ENCODE data around the gene COPS2. TPM values are rescaled to one million over a fixed set of nuclear protein-coding genes. Genes with fewer than 3 reads are reported as not detected.
"Not testable (repeated sequence)": the region's sequence is repeated elsewhere in the genome, so short reads cannot be mapped to it uniquely, and the experiment has no call there.

Gene COPS2
- total RNA-seq, 1 experiment from 2014 or later = 102 TPM

DNA sequence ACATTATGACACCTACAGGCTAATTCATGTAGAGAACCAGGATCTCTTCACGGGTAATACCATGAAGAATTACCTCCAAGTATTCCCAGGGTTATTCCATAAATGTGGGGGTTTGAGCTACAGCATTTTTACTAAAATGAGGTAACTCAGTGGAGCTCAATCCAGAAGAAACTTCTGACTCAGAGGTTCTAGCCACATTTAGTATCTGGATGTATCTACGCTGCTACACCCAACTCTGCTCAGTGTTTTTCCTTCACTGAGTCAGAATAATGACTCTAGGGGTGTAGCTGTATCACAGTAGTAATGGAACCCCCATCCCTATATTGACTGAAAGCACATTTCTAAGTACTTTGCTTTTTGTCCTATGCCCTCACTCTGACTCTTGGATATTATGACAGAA, 52.4 kb downstream of the COPS2 start:
- DNase-seq (ENCODE audit: low spot score) = no peak

DNA sequence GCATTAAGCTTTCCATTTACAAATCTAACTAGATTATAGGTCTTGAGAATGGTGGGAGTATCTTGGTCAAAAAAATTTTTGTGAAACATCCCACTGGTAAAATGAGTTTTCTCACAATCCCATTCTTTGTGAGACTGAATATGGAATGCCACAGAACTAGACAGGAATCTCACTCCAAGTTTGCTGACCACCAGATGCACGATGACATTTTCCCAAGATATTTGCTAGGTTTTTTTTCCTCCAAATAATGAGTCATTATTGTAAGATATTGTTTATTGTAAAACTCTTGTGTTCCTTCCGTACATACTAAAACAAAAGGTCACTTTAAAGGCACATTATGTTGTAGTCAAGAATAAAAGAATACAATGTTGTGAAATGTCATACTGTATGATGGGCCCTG, 53.9 kb downstream of the COPS2 start:
- no peak for DNase-seq (ENCODE audit: low spot score)

DNA sequence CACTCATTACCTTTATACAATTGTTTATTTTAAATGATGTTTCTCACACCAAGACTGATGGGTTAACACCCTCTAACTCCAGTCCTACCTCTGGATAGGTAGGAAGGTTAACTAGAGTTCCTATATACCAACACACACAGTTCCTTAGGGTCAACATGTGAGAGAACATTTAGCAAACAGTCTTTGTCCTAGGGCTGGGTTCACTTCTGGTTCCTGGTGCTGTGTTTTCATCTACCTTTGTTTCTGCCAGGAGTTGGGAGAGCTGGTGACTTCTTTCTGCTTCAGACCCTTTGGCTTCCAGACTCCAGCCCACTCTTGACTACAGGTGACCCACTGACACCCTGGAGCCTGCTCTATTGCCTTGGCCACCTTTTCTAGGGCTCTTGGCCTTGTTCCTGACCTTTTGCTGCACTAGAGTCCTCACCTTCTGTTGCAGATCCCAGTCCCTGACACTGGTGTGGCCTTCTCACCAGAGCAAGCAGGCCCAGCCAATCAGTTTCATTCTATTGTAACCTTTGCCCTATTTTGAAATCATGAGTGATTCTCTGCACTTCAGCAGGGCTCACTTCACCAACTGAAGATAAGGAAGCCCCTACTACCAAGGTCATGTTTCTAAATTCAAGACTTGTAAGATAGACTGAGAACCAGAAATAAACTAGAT, 59.2 kb downstream of the COPS2 start:
- no peak for DNase-seq (ENCODE audit: low spot score)

DNA sequence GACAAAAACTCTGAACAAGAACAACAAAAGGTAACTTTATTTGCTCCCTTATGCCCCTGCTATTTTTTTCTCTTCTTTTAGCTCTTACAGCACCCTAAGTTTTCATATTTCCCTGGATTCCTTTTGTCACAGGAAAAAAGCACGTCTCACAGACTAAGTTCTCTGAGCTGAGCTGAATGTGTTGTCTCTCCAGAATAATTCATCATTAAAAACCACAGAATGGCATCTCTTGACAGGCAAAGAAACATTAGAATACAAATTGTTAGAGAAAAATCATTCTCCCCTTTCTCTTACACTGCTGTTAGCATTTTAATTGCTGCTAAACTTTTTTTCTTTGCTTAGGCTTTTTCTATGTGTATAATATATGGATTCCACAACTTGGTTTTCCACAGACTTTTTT, 60.5 kb downstream of the COPS2 start:
- DNase-seq (ENCODE audit: low spot score) = no peak

DNA sequence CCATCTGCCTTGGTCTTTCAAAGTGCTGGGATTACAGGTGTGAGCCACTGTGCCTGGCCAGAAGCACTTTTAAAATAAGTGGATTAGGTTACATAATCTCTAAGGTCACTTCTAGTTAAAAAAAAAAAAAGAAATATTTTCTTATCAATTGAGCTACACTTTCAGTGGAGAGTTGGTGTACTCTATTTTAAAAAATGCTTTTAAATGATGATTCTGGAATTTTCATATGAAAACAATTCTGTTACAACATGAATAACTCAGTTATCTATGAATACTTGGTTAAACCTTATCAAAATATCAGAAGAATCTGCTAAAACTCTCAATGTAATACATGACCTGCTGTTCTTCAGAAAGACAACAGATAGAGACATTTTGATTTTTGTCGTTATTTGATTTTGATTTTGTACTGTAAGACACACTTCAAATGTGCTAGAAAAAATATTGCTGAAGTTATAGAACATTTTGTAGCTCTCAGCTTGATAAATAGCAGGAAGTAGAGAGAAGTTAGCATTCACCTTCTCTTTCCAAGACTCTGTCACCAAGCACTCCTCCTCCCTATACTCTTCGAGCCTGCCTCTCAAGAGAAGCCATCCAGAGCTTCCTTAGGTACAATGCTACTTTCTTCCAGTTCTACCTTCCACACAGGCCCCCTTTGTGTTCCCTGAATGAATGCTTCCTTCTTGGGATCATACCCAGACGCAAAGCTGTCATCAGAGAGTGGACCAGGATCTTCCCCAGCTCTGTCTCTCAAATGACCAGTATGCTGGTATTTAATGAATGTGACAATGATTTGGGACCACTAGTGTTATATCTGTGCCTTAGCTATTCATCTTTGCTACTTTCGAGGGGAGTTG, 61.9 kb downstream of the COPS2 start:
- no peak for DNase-seq (ENCODE audit: low spot score)

DNA sequence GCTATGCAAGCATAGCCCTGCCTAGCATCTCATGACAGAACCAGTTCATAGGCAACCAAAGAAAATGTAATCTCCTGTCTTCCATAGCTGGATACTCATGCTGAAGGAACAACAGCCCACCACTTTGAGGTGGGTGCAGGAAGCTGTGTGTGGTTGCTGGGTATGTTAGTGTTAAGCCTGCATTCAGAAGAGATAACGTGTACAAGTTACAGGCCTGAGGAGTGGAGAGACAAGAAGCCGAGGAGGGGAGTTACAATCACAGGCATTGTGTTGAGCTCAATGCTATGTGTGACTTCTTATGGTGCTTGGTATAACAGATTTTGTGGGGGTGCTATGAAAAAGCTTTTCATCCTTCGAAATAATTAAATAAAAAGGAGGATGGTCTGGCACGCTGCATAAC, 66.4 kb downstream of the COPS2 start:
- DNase-seq (ENCODE audit: low spot score) = no peak

DNA sequence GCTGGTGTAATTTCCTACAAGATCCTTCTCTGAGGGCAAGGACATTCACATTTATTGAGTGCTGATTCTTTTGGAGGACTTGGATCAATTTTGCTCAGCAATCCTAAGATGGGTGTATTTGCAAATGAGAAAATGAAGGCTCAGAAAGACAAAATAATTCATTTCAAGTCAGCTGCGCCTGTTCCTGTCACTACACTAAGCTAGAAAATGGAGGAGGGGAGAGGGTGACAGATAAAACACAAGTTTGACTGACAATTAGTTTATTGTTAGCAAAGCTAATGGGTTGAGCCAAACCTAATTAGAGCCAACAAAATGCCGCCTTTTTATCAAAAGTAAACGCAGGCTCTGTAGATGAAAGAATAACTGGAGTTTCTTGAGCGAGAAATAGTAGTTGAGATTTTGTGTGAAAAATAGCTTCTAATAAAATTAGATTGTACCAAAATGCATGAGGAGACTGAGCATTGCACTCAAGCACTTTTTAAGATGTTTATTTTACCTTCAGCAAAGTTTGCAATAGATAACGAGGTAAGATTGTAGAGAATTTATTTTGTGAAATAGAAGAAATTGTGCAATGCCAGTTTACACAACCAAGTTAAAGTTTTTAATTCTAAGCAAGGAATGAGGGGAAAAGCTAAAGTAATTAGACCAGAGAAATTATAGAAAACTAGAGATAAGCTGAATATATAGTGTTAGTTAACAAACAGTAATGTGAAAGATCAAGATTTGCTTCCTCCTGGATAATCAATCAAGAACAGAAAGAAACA, 69.5 kb downstream of the COPS2 start:
- DNase-seq (ENCODE audit: low spot score) = no peak

DNA sequence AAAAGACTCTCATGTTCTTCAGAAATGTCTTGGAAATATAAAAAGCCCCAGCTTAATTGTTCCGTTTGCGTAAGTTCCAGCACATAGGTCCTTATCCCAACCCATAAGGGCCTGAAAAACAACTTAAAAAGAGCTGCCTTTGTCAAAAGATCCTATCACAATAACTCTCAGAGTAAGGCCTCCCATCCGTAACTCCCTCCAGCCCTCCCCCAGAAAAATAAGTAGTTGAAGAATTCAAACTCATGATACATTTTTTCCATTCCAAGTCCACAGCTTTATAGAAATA, 71.2 kb downstream of the COPS2 start:
- no peak for DNase-seq (ENCODE audit: low spot score)

DNA sequence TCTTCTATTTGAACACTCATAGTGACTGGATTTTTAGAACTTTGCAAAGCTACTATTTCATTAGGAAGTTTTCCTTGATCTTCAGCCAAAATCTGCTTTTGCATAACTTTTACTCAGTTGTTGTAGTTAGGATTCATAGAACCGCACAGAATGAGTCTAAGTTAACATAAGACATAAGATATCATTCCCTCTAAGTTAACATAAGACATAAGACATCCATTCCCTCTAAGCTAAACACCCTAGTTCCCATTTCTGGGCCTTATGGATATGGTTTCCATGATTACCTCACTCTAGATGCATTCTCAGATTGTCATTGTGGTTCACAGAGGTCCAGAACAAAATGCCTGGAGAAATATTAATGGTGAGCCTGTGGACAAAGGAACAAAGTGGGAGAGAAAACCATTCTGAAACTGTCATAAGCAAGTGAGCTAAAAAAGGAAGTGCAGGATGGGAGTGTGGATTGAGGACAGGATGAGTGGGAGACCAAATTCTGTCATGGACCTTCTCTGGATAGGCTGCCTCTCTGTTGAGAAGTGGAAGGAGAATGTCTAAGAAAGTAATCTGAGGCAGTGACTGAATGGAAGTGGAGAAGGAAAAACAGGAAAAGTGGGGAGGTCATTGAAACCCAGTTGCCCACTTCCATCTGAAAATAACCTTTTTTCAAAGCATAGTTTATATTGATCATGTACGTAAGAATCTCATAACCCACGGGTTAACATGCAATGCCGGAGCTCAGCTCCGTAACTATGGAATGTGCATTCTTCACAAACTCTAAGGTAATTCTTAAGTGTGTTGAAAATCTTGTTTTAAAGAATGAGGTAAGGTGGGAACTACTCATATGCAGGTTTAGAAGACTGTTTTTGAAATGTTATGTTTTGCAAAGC, 71.8 kb downstream of the COPS2 start:
- no peak for DNase-seq (ENCODE audit: low spot score)

DNA sequence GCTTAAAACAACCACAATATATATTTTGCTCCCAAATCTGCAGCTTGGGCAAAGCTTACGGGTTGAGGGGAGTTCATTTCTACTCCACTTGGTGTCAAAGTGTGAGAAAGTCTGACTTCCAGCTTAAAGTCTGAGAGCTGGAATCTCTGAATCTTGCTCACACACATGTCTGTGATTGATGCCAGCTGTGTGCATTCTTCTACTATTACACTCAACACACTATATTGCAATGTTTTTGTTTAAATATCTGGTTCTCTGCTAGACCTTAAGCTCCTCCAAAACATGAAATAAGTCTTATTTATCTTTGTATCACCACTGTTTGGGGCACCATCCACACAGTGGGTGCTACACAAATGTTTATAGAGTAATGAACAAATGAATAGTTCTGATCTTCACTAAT, 72.4 kb downstream of the COPS2 start:
- DNase-seq (ENCODE audit: low spot score) = no peak

DNA sequence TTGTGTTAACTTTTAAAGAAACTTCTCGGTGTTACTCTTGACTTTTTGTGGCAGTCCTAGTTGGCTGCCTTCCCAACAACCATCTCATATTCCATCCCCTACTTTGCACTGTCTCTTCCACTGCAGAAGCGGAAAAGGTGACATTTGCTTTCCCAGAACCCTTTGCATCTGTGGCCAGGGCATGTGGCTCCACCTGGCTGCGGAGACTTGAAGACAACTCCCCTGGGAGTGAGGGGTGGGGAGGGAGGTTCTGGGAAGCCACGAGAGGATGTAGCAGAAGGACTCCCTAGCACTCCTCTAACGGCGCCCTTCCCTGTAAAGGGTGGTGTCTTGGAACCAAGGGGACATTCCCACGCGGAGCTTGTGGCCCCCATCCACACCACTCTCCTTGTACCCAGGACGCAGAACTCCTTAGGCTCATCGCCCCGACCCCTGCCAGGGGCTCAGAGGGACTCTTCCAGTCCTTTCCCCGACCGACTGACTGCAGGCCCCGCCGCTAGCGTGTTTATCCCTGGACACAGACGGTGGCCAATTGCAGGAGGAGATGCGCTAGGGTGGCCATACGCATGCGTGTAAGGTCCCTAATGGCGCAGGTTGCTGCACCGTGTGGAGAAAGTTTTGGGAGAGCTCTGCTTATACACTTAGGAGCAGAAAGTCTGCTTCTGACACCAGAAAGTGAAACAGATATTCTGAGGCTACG, 75.9 kb downstream of the COPS2 start:
- DNase-seq (ENCODE audit: low spot score) = no peak

DNA sequence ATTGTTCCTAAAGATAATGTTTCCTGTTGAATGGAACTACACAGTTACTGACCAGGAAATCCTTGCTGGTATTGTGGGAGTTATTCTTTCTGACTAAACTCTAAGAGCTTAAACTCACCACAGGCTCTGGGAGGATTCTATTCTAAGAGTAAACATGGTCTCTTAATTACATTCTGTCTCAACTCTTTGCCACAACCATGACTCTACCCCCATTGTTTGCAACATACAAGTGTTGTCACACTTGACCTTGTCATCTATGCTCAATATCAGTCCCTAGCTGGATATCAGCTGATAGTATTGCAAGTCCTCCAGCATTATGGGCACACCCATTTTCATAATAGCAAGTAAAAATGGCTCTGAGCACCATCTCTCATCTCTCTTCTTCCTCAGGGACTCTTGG, 79.5 kb downstream of the COPS2 start:
- DNase-seq (ENCODE audit: low spot score) = no peak

DNA sequence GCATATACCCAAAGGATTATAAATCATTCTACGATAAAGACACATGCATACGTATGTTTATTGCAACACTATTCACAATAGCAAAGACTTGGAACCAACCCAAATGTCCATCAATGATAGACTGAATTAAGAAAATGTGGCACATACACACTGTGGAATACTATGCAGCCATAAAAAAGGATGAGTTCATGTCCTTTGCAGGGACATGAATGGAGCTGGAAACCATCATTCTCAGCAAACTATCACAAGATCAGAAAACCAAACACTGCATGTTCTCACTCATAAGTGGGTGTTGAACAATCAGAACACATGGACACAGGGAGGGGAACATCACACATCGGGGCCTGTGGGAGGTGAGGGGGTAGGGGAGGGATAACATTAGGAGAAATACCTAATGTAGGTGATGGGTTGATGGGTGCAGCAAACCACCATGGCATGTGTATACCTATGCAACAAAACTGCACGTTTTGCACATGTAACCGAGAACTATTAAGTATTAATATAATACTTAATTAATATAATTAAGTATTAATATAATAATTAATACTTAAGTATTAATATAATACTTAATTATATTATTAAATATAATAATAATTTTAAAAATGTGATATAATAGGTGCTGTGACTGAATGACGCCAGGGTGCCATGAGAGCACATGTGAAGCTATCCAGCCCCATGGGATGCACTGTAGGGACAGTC, 80.7 kb downstream of the COPS2 start:
- not testable (repeated sequence) for DNase-seq (ENCODE audit: low spot score)

Other genes with a start within 250 kb of the COPS2 start
- 0.59 and 0.84 TPM in 2 replicates for gene SHC4, start 191.7 kb downstream of the COPS2 start, total RNA-seq (2014; rRNA removed; shearing (Covaris generic))
- 22.9 and 25.8 TPM in 2 replicates for gene SECISBP2L, start 109.2 kb downstream of the COPS2 start, total RNA-seq (2014; rRNA removed; shearing (Covaris generic))
- 25.7 and 34.5 TPM in 2 replicates for gene GALK2, start 14.6 kb upstream of the COPS2 start, total RNA-seq (2014; rRNA removed; shearing (Covaris generic))